ENCODE results near the gene RARS2. TPM values are rescaled to one million over a fixed set of nuclear protein-coding genes. Genes with fewer than 3 reads are reported as not detected.

RARS2 gene
- total RNA-seq, 2 donors from 2014 or later, result 28.8 to 32.0 TPM

DNA sequence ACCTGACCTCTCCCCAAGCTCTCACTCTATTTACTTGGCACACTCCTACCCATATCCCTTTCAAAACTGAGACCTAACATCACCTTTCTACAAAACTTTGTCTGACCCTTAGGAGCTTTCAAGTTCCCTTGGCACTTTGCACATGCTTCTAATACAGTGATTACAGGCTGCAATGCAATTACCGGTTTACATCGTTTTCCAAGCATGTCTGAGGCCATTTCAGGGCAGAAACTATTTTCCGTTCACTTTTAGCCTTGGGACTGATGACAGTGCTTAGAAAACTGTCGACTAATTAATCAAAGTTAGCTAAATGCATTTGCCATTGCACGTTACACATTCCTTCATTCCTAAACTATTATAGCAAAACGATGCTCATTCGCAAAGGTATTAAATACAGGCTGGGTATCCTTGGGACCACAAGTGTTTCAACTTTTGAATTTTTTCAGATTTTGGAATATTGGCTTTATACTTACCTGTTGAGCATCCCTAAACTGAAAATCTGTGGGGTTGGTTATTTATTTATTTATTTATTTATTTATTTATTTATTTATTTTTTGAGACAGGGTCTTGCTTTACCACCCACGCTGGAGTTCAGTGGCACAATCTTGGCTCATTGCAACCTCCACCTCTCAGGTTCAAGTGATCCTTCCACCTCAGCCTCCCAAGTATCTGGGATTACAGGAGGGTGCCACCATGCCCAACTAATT, 3.3 kb downstream of the RARS2 start:
- ATAC-seq (no peak), DNase-seq (no peak)
- intact Hi-C loops (cut with DNase I, micrococcal nuclease), result no loop called here

DNA sequence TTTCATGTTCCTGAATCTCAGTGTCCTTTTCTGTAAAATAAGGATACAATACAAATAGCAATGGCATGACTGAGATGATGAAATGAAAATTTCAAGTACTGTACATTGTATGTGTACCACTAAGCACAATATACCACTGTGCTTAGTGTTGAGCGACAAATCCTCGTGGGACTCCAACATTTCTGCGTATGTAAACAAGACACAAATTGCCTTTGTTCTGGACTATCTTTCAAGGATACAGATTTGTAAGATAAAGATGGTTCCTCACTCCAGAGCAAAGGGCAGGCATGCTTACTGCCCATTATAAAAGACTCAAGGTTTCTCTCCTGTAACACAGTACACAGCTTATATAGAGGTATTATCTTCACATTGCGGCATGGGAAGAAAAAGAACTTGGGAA, 6.0 kb downstream of the RARS2 start:
- intact Hi-C loops (cut with DNase I, micrococcal nuclease), result no loop called here
- ATAC-seq (peak; percentile 44), DNase-seq (no peak)

DNA sequence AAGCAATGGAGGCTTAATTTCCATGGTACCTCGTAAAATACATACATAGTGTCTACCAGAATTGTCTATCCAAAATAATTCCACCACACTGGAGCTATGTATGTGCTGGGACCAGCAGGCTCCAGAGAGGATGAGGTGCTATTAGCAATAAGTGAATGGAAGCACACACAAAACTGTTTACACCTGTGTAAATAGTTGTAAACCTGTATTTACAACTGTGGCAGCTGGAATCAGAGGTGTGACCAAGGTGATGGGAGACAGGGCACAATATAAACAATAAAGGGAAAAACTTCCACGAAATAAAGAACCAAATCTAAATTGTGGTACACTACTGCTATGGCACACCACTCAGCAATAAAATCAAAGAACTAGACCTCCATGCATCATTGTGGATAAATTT, 14.4 kb downstream of the RARS2 start:
- peak; percentile 88 for ATAC-seq
- intact Hi-C loops (cut with DNase I, micrococcal nuclease), result no loop called here
- no peak for DNase-seq

DNA sequence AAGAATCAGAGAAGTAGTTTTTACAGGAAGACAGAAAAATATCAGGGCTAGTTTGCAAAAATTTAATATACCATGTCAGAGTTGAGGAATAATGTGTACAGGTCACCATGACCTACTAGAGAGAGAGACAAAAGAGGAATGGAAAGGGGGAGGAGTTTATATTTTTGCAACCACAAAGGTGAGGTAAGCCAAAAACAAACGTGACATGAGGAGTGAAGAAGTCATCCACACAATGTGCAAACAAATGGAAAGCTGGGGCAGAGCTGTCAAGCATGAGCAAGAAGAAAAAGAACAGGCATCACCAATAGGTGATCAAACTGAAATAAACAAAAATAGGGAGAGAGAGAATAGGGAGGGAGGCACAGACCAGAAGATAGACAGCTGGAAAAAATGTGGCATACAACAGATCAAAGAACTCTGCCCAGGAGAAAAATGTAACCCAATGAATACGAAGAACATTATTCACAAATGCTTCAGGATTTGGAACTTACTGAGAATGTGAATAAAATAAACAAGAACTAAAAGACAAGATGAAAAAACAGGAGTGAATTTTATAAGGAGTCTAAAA, 15.5 kb downstream of the RARS2 start:
- ATAC-seq (no peak), DNase-seq (no peak)
- intact Hi-C loops (cut with DNase I, micrococcal nuclease), result no loop called here

DNA sequence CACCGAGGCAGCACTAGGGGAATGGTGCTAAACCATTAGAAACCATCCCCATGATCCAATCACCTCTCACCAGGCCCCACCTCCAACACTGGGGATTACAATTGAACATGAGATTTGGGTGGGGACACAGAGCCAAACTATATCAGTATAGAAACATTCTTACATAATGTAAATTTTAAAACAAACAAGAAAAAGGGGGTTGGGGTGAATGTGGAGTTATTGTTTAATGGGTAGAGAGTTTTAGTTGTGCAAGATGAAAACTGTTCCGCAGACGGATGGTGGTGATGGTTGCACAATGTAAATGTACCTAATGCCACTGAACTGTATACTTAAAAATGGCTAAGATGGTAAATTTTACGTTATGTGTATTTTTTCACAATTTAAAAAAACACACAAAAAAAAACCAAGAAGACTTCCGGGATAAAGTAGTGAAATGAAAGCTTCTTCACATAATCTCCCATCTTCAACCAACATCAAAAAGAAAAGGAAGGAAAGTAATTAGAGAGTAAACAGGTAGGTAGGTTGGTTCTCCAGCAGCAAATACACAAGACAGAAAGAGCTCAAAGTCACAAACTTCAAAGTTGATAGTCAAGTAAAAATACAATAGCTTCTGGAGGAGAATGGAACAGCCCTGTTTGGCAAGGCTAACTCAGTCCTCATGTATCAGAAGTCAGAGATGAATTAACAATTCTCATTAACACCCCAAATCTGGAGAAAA, 16.3 kb downstream of the RARS2 start:
- no peak for DNase-seq
- intact Hi-C loops (cut with DNase I, micrococcal nuclease), result no loop called here
- ATAC-seq, result no peak

DNA sequence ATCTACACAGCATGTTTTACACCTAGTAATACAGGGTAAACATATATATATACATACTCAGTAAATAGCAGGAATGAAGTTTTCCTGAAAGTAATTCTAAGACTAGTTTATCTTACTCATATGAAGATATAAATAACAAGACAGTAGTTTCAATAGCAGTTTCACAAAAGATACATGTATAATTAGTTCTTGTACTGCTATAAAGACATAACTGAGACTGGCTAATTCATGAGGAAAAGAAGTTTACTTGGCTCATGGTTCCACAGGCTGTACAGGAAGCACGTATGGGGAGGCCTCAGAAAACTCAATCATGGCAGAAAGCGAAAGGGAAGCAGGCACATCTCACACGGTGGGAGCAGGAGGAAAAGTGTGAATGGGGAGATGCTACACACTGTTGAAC, 16.9 kb downstream of the RARS2 start:
- DNase-seq (no peak), ATAC-seq (no peak)
- intact Hi-C loops (cut with DNase I, micrococcal nuclease), result no loop called here

DNA sequence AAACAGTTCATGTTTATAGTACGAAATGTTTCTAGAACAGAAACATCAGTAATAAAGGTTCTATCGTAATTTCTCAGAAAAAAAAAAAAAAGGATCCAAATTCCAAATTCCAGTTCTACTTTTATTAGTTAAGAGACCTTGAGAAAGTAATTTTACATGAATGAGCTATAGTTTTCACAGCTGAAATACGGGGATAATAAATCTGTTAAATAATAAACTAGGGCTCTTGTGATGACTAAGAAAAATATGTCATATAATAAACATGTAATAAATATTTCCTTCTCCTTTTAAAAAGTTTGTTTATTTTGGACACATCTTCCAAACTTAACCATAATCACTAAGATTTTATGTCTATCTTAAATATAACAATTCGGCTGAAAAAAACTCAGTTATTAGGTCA, 17.8 kb downstream of the RARS2 start:
- intact Hi-C loops (cut with DNase I, micrococcal nuclease), result no loop called here

DNA sequence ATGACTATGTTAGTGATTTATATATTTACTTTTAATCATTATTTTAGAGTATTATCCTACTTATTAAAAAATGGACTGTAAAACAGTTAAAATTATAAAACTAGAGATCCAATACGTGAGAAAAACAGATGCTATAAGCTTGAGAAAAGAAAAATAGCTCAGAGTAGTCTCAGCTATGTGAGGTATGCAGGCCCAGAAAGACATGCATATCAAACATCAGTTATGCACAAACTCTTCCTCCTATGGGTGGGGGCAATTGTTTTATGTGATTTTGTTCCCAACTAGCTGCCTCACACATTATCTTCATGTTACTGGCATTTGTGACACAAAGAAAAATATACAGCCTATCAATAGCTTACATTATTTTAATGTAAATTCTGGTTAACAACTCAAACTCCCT, 28.8 kb downstream of the RARS2 start:
- ATAC-seq (no peak), DNase-seq (no peak)
- intact Hi-C loops (cut with DNase I, micrococcal nuclease), result no loop called here

More for the DNA sequence above, 17.8 kb downstream of the RARS2 start:
- ATAC-seq, result peak; percentile 32
- DNase-seq, result no peak

DNA sequence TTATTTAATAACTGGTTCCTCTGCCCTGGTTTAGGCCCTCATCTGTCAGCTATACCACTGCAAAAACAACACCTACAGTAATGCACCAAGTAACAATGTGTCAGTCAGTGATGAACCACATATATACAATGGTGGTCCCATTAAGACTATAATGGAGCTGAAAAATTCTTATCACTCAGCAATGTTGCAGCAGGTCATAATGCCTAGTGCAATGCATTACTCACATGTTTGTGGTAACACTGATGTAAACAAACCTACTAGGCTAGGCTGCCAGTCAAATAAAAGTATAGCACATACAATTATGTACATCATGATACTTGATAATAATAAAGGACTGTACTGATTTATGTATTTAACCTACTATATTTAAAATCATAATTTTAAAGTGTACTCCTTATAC, 31.3 kb downstream of the RARS2 start:
- DNase-seq (no peak), ATAC-seq (no peak)
- intact Hi-C loops (cut with DNase I, micrococcal nuclease), result no loop called here

DNA sequence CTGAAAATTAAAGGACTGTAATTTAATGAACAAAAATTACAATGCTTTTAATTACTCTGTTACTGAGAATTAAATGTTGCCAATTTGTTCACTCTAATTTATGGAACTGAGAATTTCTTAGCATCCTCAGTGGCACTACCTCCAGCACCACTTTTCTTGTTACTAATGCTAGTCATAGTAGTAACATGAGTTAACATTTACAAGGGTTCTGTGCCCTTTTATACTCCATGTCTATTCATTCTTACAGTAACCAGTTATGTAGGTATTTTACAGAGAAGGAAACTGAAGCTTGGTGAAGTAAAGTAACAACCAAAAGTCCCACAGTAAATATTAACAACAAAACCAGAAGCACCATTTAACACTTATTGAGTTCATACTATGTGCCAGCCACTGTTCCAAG, 34.3 kb downstream of the RARS2 start:
- intact Hi-C loops (cut with DNase I, micrococcal nuclease), result no loop called here
- DNase-seq (no peak), ATAC-seq (no peak)

DNA sequence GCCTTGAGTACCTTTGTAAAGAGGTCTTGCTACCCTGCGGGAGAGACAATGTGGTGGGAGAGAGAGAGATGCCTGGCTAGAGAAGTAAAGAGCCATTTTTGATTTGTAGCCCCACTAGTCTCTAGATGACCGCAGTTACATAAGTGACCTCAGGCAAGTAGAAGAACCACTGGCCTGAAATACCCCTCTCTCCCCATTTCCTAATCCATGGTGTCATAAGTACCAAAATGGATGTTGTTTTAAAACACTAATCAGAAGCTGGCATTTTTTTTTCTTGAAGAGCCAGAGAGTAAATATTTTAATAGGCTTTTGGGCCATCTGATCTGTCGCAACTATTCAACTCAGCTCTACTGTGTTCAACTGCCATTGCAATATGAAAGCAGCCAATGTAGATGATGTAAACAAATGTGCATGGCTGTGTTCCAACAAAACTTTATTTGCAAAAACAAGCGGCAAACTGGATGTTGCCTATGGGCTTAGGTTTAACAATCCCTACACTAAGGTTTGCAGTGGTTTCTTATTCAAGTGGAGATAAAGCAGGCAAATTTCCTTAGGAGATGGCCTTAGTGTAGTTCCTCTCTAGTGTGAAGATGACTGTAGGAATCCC, 36.5 kb downstream of the RARS2 start:
- ATAC-seq (no peak), DNase-seq (no peak)
- intact Hi-C loops (cut with DNase I, micrococcal nuclease), result no loop called here

DNA sequence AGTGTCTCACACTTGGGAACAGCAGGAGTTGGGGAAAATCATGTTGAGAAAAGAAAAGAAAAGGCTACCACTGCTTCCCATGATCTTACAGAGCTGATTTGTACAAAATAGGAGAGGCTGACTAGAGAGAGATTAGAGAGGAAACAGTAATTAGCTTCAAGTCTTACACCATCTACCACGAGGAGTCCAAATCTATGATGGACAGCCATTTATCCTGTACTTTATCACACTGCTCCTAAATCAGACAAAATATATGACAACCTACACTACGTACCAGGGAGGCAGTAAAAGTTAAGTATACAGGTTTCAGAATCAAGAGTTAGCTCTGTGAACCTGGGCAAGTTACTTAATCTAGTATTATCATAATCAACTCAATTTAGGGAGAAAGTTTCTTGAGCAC, 38.0 kb downstream of the RARS2 start:
- ATAC-seq (no peak), DNase-seq (no peak)
- intact Hi-C loops (cut with DNase I, micrococcal nuclease), result no loop called here

DNA sequence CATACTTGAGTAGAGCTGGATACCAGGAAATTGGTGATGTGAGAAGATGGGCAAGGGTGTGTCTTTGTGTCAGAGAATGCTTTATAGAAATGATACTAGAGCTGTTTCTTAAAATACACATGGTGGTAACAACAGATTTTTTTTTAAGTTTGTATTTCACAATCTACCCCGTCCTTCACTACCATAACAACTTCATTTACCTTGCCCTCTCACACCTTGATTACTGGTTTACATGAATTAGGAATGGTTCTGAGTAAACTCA, 45.4 kb downstream of the RARS2 start:
- ATAC-seq (no peak), DNase-seq (no peak)
- intact Hi-C loops (cut with DNase I, micrococcal nuclease), result no loop called here

DNA sequence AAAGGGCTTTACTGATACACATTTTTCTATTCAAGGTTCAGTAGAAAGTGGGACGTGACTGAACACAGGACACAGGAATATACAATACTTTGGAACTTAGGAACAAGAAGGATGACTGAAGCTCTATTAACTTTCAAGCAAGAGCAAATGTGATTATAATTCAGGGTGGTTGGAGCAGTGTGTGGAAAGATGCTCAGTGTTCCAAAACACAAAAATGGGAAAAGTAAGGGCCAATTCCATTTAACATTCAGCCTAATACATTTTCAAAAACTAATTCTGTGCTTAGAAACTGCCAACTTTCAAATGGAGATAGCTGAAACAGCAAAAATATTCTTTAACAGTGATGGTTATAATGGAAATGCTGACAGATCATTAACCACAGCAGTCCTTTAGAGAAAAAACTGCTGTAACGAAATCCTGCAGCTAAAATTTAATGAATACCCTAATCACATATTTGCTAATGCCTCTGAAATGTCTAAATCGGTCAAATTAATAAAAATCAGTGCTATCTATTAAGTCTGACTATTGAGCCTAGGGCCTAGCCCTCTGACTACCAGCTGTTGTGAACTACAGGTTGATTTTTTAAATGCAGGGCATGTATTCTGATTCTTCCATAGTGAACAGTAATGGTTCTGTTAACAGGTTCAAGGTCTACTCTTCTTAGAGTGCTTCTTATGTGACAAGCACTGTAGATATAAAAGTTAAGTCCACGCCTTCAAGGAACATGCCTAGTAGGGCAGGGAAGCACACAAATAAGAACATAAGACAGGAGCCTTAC, 45.9 kb downstream of the RARS2 start:
- ATAC-seq, result peak; percentile 86
- intact Hi-C loops (cut with DNase I, micrococcal nuclease), result no loop called here
- no peak for DNase-seq

DNA sequence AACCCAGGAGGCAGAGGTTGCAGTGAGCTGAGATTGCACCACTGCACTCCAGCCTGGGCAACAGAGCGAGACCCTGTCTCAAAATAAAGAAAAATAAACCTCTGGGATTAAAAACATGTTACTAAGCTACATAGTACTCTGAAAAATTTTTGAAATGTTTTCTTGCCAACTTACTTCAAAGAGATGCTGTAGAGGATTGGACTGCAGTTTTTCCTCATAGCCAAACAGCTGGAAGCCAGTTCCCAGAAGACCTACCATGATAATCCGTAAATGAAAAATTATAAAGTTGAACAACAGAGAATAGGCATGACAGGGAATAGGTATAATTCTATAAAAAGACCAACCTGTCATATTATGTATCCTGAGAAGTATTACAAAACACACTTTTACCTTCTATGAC, 48.0 kb downstream of the RARS2 start:
- DNase-seq (no peak), ATAC-seq (no peak)
- intact Hi-C loops (cut with DNase I, micrococcal nuclease), result no loop called here

DNA sequence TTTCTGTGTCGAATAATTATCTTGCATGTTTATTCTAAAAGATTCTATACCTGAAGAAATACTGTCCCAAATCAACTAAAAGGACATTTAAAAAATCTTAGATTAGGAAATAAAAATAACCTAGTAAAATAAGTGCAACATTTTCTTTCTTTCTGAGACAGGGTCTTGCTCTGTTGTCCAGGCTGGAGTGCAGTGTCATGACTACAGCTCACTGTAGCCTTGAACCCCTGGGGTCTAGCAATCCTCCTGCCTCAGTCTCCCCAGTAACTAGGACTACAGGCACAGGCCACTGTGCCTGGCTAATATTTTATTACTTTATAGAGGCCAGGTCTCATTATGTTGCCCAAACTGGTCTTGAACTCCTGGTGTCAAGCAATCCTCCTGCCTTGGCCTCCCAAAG, 48.7 kb downstream of the RARS2 start:
- intact Hi-C loops (cut with DNase I, micrococcal nuclease), result no loop called here
- DNase-seq, result no peak
- no peak for ATAC-seq

DNA sequence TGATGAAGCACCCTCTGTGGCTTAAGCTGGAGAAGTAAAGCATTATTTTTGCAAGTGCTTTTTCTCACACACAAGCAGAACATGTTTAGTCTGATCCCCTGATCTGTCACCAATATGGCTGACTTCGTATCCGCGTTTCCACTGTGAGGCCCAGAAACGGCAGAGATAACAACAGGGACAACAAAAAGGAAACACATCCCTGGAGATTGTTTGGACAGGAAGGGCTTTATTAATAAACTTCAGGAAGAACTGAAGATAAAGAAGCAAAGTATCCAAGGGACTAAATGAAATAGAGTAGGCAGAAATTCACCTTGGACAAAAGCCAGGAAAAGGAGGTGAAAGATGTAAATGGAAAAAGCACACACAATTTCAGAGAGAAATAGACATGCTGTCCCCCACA, 49.2 kb downstream of the RARS2 start:
- intact Hi-C loops (cut with DNase I, micrococcal nuclease), result no loop called here
- ATAC-seq, result no peak
- DNase-seq, result no peak

DNA sequence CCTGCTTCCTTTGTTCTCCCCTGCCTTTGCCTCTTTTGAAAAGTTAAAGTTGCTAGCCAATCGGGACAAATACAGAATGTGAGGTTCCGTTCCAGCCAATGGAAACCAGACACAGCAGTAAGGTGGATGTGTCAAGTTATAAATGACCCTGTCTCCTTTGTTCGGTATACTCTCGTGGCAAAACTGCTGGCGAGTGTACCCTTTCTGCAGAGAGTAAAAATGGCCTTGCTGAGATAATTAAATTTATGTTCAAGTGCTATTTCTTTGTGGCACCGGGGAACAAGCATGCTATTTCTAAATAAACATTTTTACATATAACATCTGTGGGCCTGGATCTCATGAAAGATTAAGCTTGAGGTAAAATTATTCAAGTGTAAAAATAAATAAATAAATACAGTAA, 50.2 kb downstream of the RARS2 start:
- ATAC-seq (no peak), DNase-seq (no peak)
- intact Hi-C loops (cut with DNase I, micrococcal nuclease), result no loop called here

DNA sequence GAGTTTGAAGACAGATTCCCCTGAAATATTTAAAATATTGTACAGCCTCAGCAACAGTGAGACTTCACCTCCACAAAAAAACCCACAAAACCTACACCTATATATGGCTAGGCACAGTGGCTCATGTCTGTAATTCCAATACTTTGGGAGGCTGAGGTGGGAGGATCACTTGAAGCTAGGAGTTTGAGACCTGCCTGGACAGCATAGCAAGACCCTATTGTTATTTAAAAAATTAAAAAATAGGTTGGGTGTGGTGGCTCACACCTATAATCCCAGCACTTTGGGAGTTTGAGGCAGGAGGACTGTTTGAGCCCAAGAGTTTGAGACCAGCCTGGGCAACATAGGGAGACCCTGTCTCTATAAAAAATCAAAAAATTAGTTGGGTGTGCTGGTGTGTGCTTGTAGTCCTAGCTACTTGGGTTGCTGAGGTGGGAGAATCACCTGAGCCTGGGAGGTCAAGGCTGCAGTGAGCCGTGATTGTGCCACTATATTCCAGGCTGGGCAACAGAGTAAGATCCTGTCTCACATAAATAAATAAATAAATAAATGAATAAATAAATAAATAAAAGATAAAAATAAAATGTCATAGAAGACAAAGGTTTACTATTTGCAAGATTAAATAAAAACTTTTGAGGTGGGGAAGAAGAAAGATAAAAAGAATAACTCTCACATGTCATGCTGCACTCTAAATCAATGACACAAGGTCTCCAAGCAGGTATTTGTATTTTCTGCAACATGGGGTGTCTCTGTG, 51.1 kb downstream of the RARS2 start:
- ATAC-seq (no peak), DNase-seq (no peak)
- intact Hi-C loops (cut with DNase I, micrococcal nuclease), result no loop called here

All from left colon (tissue), 2 donors.